GM18517 (cell line): ENCODE data around the gene EHF.
"Not testable (repeated sequence)": the region's sequence is repeated elsewhere in the genome, so short reads cannot be mapped to it uniquely, and the experiment has no call there.

Experiments
- ATAC-seq: cut with Tn5 transposase; IDR thresholded peaks from one replicate; pipeline ENCODE4 v1.9.1; 2021; ENCODE audit warnings: mild to moderate bottlenecking, moderate library complexity; ENCODE audit not compliant: unreplicated experiment

EHF gene

DNA sequence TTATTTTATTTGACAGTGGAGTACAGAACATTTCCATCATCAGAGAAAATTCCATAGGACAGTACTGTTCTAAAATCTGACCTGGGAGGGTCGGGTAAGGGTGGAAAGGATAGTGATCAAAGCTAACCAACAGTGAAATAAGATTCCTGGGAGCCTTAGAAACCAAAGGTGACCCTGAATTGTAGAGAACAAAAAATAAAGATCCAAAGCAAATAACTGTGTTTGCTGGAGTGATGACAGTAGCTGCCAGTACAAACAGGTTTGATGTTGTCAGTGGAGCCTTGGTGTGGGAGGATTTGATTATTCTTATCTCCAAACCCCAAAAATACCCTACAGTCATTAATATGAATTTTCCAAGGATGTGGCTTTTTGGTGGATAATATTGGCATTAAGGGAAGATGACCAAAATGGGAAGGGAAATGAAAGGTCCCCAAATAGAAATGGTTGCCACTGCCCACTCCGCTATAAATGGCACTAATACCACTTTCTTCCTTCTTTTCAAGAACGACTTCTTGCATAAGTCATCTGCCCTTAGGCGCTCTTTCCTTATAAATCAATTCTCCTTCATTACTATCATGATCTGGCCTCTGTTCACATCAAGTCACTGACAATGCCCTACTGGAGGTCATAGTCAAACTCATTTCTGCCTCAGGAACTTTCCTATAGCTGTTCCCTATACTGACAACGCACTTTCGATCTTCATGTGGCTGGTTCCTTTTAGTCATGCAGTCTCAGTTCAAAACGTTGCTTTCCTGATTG, 44.4 kb downstream of the EHF start:
- no peak for ATAC-seq

DNA sequence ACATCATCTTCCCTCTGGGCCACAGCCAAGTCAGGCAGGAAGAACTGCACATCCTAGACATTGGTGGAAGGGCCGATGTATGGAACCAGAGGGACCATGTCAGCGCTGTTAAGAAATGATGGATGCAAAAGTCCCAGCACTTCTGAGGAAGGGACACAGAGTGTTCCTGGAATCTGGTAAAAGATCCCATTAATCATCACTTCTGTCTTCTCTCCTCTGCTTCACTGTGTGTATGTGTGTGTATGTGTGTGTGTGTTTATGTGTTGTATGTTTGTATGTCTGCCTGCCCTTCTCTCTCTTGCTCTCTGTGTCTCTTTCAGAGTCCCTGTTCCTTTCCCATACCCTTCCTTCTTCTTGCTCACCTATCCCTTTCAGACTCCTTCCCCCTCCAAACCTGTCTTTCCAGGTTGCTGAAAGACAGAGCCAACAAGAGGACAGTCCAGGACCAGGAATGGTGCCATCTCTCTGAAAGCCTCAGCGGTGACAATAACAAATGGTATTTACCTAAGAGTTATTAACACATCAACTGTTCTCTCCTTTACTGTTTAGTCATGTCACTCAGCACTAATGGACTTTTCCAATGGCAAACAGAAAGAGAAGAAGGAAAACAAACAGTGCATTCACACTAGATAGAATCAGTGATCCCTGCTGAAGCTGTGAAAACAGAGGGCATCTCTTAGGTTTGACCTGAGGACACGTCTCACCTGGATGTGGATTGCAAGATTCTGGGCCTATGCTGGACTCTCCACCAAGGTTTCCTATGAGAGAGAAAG, 47.1 kb downstream of the EHF start:
- ATAC-seq: no peak

DNA sequence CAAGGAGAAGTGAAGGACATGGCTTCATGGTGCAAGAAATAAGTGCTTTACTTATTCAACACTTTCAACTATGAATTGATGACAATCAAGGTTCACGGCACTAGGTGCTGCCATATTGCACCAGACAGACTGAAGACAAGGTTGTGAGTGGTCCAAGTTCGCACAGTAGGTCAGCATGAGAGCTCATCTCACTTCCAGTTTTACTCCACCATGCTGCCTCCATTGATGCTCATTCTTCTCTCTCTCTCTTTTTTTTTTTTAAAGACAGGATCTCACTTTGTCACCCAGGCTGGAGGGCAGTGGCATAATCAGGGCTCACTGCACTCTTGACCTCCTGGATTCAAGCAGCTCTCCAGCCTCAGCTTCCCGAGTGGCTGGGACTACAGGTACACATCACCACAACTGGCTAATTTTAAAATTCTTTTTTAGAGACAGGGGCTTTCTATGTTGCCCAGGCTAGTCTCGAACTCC, 47.7 kb downstream of the EHF start:
- ATAC-seq: no peak

DNA sequence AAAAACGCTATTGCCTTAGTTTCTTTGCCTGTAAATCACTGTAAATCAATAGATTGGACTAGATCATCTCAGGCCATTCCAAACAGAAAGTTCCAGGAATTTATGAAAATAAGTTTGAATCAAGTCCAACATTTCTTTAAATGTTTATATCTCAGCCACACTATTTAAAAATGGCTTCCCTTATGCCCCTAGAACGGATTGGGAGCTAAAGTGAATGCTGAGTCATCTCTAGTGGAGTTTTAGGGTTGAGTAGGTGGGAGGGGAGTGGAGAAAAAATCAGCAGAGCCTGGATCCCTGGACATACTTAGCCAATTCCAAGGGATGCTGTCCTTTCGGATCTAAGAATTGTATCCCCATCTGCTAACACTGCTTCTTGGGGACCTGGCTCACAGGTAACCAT, 48.6 kb downstream of the EHF start:
- ATAC-seq: no peak

DNA sequence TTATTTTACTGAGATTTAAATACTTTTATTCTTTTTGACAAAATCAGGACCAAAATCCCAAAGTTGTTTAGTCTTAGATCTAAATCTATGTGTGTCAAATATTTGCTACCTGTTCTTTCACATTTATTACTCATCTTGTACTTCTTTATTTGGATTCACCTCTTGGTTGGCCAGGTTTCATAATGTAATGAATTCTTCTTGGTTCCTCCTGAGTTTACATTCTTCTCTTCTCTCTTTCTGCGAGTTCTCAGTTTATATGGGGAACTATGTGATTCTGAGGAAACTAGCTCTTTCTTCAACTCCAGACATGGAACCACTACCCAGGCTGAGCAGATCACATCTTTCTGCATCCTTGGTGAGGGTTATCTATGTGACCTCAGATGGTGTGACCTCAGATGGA, 50.2 kb downstream of the EHF start:
- ATAC-seq: no peak

DNA sequence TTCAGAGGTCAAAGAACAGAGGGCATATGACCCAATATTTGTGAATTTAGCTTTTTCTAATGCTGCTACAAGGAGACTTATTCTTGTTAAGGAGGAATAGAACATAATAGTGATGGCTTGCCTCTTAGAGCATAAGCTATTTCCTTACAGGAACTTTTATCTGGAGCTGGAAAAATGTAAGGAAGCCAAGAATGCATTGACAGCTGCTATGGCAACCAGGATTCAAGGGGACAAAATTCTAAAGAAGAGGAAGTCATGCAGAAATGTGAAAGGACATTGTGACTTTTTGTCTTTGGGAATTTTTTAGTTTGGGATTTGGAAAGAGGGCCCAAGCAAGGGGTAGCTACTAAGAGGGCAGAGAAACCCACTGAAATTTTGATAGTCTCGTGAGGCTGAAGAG, 51.1 kb downstream of the EHF start:
- no peak for ATAC-seq

DNA sequence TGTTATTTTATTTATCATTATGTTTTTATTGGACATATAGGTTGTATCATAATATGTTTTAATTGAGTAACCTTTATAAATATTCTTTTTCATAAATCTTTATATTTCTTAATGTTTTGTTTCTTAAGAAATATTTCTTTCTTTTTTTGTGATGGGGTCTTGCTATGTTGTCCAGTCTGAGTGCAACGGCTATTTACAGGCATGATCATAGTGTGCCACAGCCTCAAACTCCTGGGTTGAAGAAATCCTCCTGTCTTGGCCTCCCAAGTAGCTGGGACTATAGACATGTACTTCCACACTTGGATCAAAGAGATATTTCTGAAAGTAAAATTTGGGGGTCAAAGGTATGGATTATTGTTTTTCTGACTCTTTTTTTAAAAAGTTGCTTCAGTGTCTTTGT, 53.1 kb downstream of the EHF start:
- no peak for ATAC-seq

DNA sequence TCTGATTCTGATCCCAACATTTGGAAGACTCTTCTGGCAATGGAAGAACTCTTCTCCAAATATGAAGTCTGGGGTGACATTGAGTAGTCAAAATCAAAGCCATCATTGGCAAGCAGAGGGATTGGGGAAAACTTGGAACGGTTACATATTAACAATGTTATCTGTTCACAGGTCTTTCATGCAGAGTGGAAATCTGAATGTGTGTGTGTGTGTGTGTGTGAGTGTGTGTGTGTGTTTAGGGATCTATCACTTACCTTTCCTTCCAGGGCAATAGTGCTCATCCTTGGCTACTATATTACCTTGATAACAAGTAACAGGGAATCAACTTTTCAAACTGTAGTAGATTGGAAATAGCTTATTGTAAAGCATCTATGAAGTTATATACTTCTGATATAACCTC, 55.3 kb downstream of the EHF start:
- no peak for ATAC-seq

DNA sequence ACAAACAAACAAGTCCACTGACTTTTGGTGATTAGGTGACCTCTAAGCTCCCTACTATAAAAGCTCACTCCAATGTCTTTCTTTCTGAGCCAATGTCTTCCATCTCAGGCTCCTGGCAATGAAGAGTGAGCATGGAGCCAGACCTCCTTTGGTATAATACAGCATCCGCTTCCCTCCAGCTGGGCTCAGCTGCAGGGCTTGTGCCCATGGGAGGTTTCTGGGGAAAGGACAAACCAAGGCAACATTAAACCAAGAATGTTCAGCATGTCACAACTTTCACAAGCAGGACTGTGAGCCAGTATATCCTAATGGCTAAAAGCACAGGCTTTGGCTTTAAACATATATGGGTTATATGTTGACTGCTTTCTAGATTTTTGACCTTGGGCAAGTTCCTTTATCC, 58.8 kb downstream of the EHF start:
- no peak for ATAC-seq

DNA sequence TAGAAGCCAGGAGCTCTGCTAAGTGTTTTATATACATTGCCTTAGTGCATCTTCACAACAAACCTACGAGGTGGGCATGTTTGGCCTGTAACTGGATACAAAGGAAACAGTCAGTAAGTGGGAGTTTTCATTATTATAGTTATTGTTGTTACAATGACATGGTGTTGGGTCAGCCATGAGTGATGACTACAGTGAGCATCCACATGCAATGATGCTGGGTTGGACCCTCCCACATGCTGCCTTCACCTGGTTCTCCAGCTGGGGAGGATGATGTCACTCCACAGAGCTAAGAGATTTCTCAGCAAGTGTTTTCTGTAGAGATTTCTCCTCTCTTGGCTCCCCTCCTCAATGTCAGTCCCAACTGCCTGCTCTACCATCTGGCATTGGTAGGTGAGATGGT, 59.3 kb downstream of the EHF start:
- no peak for ATAC-seq

DNA sequence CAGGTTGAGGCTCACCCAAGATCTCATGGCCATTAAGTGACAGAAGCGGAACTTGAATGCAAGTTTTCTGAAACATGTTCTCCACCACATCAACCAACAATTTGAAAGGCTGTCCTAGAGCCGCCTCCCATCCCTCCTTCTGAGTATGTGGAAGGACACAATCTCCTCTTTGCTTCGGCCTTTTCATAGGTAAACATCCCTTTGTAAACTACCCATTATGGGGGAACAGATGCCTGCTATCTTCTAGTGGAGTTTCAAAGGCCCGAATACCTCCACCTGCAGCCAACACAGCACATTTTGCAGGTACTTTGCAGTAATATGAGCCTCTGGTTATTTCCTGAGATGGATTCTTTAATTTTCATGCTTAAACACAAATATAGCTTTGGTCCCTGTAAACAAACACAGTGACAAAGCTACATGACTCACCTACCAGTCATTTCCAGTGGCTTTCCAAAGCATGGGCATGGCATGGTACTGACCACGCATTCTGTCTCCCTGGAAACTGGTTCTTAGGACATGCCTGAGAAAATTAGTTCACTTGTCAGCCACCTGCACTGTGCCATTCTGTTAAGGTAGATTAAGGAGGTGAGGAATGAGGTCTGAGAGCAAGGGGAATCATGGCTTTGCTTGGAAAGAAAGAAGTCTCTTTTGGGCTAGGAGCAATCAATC, 60.2 kb downstream of the EHF start:
- no peak for ATAC-seq

DNA sequence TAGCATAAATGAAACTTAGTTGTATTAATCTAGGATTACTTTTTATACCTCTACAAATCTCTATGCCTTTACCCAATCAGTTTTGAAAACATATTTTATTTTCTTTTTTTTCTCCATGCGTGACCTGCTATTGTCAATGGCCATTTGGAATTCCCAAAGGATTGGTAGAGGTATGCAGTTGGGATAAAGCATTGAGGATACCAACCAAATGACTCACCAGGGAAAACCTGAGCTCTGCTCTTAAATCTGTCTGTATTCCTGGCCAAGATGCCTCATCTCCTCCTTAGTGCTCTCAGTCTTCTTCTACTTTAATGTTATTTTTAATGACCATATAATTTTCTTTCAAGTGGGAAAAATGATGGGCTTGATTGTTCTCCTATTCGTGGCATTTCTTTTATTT, 61.9 kb downstream of the EHF start:
- ATAC-seq: no peak

DNA sequence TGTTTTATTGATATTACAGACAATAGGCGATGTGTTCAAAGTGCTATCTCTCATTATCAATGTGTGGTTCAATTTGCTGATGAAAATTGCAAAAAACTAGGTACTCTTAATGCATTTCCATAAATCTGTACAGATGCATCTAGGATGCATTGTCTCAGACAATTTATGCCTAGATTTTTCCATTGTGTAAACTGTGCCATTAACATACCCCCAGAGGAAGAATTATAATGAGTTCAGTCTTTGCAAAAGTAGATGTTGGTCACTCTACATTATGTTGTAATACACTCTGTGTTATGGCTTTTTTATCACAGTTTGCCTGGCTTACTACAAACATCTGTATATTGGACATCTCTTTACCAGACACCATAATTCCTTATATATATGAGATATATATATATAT, 62.5 kb downstream of the EHF start:
- no peak for ATAC-seq

DNA sequence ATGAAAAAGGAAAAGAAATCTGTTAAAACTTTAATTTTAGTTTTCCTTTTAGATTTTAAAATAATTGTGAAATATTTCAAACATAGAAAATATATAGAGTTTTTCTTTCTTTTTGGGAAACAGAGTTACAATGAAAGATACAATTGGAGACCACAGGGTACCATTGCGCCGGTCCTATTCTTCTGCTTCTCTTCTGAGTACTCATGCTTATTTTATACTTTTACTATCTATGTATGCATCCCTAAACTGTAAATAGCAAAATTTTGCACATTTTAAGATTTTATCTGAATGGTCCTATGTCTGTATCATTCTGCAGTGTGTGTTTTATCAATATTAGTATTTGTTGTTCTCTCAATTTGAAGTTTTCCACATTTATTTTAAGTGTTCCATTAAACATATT, 65.0 kb downstream of the EHF start:
- ATAC-seq: no peak

DNA sequence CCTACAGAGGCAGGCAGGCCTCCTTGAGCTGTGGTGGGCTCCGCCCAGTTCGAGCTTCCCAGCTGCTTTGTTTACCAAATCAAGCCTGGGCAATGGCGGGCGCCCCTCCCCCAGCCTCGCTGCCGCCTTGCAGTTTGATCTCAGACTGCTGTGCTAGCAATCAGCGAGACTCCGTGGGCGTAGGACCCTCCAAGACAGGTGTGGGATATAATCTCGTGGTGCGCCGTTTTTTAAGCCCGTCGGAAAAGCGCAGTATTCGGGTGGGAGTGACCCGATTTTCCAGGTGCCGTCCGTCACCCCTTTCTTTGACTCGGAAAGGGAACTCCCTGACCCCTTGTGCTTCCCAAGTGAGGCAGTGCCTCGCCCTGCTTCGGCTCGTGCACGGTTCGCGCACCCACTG, 71.4 kb downstream of the EHF start:
- ATAC-seq: not testable (repeated sequence)

DNA sequence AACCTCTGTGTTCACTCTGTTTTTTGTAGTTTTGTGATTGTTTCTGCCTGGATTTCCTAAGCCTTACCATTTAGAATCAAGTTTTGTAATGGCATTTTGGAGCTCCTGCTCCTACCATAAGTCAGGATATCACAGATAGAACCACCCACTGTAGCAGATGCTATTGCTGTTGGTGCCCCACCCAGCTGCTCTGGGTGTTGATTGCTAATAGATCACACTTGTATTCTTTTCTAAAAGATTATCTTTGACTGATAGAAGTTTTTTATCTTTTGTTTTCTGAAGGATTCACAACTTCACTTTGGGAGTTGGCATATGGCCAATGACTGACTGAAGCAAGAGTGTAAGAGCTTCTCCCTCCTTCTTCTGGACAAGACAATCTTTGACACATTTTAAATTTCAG, 76.0 kb downstream of the EHF start:
- no peak for ATAC-seq

DNA sequence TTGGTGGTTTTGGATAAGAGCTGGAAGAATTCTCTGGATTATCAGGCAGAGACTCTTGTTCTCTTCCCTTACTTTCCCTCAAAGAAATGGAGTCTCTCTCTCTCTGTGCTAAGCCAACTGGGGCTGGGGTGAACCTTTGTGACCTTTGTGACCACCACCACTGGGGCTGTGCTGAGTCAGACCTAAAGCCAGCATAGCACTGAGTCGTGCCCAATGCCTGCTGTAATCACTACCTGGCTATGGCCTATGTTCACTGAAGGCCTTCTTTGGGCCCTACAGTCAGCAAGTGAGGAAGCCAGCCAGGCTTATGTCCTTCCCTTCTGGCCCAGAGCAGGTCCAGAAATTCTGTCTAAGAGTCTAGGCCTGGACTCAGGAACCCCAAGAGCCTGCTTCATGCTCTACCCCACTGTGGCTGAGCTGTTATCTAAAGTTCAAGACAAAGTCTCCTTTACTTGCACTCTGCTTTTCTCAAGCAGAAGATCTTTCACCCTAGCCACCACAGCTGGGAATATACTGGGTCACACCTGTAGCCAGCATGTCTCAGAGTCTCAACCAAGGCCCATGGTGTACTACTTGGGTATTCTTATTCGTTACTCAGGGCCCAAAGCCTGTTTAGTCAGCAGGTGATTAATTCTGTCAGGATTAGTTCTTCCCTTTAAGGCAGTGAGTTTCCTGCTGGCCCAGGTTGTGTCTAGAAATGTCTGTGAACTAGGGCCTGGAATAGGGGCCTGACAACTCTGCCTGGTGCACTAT, 86.0 kb downstream of the EHF start:
- ATAC-seq: no peak

DNA sequence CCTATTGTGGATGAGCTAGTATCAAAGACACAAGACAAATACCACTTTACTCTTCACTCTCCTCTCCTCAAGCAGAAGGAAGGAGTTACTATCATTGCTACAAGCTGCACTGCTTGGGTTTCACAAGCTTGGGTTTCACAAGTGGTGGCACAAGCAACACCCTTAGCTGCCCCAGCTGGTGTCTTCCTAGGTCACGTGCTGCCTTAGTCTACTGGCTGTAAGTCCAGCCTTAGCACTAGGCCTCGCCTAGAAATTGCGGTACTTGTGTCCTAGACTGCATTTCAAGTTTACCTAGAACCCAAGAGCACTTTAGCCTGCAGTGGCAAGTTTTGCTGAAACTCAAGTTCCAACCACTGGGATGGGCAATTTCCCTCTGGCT, 86.6 kb downstream of the EHF start:
- no peak for ATAC-seq
